Activated B cell treated with CpG ODN at 0.5 μM for 24 hours (primary cell): ENCODE measurements around the gene MARS1. TPM values are rescaled to one million over a fixed set of nuclear protein-coding genes. Genes with fewer than 3 reads are reported as not detected.

Experiments used
- total RNA-seq: library from RNA; stranded (reverse); gene quantifications from 2 replicates; pipeline ENCODE4 v1.2.3, GENCODE V29; 2022

Gene MARS1
- total RNA-seq, 1 donor from 2014 or later = 425 TPM

Other genes starting within 250 kb of the MARS1 start
- gene STAC3, start 236.9 kb upstream of the MARS1 start, total RNA-seq = 4.6 and 5.5 TPM in 2 replicates
- gene R3HDM2, start 57.0 kb upstream of the MARS1 start, total RNA-seq = 74.2 and 75.6 TPM in 2 replicates
- 0.10 TPM in 1 of 2 replicates, not detected in the other for gene INHBC, start 53.3 kb upstream of the MARS1 start, total RNA-seq
- 0.07 and 0.29 TPM in 2 replicates for gene INHBE, start 32.8 kb upstream of the MARS1 start, total RNA-seq
- gene GLI1, start 28.3 kb upstream of the MARS1 start, total RNA-seq = 0.51 and 1.3 TPM in 2 replicates
- 98.8 and 104 TPM in 2 replicates for gene ARHGAP9, start 8.2 kb upstream of the MARS1 start, total RNA-seq
- gene DDIT3, start 32.4 kb downstream of the MARS1 start, total RNA-seq = 30.5 and 34.3 TPM in 2 replicates
- gene MBD6, start 34.8 kb downstream of the MARS1 start, total RNA-seq = 96.0 and 105 TPM in 2 replicates
- 83.3 and 91.8 TPM in 2 replicates for gene DCTN2, start 59.1 kb downstream of the MARS1 start, total RNA-seq
- gene KIF5A, start 62.0 kb downstream of the MARS1 start, total RNA-seq = 0.13 and 0.15 TPM in 2 replicates
- gene PIP4K2C, start 103.1 kb downstream of the MARS1 start, total RNA-seq = 16.5 and 17.9 TPM in 2 replicates
- gene DTX3, start 116.8 kb downstream of the MARS1 start, total RNA-seq = 3.7 and 3.9 TPM in 2 replicates
- gene ARHGEF25, start 123.4 kb downstream of the MARS1 start, total RNA-seq = not detected in 2 replicates
- gene B4GALNT1, start 145.1 kb downstream of the MARS1 start, total RNA-seq = 0.31 and 0.51 TPM in 2 replicates
- gene OS9, start 206.1 kb downstream of the MARS1 start, total RNA-seq = 166 TPM in 2 replicates